DMS53 (cell line): ENCODE data around the gene ZDHHC1.

Experiments used
- DNase-seq: peaks from one replicate; lab custom pipeline; 2025; lab: John Stamatoyannopoulos, UW

Gene ZDHHC1

DNA sequence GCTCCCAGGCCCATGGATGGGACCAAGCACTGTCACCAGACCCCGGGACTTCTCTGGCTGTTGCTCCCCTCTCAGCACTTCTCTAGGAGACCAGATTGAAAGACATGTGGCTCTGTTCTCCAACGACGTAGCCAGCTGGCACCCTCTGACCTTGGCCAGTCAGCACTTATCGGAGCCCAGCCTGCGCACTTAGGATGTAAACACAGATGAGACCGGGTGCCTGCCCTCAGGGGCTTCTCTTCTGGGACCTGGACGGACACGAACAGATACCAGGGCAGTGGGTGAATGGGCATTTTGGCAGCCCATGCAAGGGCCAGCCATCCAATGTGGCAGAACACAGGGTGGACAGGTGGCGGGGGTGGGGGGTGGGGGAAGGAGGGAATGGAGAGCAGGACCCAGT, 6.6 kb downstream of the ZDHHC1 start:
- no peak for DNase-seq

DNA sequence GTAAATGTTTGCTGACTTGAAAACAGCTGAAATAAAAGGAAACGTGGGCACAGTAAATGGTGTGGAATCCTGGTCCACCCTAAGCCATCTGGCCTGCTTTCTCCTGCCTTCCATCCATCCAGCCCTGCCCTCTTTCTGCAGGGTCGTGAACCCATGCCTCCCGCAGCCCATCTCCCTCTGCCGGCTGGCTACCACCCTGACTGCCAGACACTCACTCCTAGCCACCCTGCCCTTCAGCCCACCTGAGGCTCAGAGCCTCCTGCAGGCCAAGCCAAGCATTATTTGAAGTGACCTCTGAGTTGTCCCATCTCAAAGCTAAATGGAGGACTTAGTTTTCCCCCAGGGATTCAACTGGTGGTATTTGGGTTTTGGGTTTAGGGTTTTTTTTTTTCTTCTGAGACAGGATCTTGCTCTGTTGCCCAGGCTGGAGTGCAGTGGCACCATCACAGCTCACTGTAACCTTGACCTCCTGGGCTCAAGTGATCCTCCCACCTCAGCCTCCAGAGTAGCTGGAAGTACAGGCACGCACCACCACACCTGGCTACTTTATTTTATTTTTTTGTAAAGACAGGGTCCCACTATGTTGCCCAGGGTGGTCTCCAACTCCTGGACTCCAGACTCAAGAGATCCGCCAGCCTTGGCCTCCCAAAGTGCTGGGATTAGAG, 8.4 kb downstream of the ZDHHC1 start:
- no peak for DNase-seq

DNA sequence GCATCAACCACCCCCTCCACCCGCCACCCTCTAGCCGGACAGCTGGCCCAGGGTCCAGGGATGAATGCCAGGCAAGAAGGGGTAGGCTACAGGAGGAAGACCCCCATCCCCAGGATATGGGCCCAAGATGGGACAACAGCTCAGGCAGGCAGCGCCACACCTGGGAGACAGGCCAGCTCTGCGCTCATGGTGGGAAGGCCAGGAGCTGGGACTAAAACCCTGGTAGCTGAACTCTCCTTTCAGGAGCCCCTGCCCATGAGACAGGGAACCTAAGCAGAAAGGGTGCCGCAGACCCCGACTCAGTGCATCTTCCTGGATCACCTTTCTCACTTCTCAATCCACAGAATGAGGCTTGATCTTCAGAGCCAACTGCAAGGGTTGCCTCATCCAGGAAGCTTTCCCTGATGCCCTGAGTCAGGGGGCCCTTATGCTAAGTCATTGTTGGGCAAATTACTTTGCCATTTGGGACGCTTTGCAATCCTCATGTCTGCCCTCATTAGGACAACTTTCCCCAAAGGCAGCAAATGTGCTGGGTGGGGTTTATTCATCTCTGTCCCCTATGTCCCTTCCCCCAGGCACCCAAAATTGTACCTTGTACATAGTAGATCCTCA, 9.0 kb downstream of the ZDHHC1 start:
- no peak for DNase-seq

DNA sequence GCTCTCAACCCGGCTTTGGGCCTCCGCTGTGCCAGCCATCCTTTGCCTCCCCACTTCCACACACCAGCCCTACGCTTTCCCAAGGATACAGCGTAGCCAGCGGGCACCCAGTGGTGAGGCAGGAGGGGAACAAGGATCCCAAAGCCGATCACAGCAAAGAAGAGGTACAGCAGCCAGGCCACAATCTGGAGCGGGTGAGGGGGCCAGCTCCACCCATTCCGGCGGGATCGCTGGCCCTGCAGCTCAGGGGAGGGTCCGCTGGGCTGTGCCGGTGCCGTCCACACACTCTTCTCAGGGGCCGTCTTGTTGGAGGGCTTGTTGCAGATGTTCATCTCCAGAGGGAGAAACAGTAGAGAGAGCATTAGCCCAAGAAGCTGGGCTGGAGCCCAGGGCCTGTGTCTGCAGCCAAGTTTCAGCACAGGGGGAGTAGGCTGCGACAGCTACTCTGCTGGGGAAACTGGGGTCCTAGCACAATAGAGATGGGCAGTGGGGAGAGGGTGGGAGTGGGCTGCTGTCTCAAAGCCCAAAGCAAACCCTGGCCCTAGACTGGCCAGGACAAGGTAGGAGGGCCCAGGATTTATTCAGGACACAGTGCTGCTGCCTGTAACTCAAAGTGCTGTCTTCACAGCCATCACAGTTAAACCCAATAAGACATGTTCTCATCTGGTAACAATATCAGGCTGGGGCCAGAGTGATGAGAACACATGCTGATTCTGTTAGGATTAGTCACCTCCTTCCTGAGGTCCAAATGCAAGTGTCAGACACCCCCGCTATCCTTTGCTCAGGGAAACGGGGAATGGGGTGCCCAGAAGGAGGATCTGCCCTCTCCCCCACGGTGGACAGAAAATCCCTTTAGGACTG, 9.9 kb downstream of the ZDHHC1 start:
- DNase-seq = no peak

DNA sequence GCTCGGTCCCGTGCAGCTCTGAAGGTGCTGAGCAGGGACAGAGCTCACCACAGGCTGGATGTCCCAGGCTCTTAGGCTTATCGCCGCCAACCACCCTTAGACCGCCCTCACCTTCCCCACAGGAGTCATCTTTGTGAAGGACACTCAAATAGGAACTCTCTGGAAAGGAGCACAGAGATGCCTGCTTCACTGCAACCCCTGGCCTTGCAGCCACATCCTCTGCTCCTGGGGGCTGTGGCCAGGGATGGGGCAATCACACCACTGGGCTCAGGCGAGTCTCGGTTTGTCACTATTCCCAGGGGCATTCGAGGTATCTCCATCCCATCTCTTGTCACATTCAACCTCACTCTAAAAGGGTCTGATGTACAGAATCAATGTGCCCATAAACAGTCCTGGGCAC, 10.9 kb downstream of the ZDHHC1 start:
- DNase-seq = no peak

DNA sequence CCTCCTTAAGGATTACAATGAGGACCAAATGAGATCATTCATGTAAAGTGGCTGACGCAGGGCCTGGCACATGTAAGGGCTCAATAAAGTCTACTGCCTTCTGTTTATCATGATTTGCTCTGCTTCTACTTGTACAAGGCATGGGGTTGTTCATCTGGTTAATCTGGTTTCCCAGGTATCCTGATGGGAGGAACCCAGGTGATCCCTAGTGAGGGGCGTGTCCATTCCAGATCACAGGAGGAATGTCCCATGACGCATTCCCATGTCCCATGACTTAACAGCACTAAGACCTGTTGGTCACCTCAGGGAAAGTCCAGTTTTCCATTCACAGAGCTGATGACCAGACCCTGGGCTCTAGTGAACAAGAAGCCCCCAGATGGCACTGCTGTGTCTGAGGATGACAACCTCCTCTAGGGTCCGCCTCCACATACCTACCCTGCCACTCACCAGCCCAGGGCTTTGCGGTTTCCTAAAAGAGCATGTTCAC, 11.5 kb downstream of the ZDHHC1 start:
- DNase-seq = peak; percentile 94

DNA sequence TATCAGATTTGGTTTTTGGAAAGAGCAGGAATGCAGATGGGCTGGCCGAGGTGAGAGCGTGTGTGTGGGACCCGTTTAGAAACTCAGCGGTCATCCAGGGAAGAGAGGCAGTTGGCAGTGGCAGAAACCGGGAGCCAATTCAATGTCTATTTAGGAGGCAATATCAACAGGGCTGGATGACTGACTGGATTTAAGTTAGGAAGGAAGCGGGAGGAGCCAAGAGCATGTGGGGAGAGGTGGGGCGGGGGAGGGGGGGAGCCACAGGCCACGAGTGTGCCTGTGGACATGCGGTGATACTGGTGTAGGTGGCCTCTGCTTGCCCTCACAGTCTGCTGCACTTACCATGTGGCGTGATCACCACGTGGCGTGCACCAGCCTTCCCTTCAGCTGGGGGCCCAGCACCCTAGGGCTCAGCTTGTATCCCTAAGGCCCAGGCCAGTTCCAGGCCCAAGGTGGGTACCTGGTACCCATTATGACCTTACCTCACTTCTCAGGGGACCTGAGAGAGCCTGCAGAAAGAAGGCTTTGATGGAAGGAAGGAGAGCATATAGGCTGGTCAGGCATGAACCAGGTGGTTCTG, 12.2 kb downstream of the ZDHHC1 start:
- peak; percentile 25 for DNase-seq

DNA sequence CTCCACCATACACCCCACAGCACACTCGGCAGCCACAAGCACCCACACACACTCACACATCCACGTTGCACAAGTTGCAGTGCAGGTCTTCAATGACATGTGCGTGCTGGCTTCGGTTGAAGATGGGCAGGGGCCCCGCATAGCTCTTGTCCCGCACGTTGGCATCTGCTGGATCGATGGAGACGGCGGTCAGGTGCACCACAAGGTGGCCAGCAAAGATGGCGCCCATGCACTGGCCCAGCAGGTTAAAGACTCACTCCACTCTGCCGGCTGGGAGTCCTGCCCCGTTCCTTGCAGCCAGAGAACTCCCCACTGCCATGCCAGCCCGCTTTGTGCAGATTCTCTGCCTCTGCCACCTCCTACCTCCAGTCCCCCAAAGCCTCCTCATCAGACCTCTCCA, 15.4 kb downstream of the ZDHHC1 start:
- no peak for DNase-seq

DNA sequence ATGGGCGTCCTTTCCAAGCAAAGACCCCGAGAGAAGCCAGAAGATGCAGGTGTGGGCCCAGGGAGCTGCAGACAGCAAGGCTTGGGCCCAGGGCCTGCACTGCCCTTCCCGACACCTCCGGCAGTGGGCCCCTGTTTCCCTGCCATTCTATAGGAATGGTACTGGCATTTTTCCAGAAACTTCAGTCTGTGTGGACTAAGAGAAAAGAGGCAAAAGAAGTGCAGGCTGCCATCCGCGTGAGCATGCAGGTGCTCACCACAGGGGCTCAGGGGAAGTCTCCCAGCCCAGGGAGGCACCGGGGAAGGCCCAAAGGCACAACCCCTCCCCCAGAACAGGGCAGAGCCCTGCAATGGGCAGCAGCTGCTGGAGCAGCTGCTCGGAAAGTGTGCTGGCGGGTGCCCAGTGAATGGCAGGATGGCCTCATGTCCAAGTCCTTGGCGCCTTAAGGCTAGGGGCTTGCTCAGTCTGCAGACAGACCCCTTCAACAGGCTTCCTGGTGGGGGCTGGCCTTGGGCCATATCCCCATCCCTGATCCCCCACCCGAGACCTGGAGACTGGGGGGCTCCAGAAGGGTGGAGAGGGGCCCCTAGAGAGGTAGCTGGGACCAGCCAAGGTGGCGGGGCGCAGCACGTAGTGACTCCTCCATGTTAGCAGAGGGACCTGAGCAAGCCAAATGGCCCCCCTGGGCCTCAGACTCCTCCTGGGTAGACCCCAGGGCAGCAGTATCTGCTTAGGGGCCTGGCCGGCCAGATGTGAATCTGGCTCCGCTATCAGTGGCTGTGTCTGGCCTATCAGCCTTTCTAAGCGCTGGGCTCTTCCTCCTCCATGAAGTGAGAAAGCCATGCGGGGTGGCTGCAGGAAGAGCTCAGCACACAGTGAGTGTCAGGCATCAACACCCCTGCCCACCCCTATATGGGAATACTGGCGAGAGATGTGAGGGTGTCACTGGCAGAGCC, 16.2 kb downstream of the ZDHHC1 start:
- DNase-seq = peak; percentile 75

DNA sequence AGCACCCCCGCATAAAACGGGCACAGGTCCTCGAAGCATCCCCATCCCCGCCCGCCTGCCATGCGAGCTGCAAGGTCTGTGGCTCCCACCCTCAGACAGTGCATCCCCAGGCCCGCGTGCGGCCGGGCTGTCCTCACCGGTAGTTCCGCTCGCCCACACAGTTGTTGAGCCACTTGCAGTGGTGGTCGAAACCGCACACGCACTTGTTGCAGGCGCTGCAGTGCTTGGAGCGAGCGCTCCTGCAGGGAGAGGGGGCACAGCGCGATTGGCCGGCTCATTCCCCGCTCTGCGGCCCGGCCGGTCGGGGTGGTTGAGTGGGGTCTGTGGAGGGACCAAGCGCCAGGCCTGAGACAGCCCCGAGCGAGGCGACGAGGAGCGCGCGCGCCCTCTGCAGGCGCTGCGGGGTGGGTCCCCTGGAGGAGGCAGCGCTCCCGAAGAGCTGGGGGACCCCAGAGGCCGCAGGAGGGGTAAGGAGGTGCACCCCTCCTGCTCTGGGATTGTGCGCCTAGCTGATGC, 17.0 kb downstream of the ZDHHC1 start:
- peak; percentile 70 for DNase-seq

DNA sequence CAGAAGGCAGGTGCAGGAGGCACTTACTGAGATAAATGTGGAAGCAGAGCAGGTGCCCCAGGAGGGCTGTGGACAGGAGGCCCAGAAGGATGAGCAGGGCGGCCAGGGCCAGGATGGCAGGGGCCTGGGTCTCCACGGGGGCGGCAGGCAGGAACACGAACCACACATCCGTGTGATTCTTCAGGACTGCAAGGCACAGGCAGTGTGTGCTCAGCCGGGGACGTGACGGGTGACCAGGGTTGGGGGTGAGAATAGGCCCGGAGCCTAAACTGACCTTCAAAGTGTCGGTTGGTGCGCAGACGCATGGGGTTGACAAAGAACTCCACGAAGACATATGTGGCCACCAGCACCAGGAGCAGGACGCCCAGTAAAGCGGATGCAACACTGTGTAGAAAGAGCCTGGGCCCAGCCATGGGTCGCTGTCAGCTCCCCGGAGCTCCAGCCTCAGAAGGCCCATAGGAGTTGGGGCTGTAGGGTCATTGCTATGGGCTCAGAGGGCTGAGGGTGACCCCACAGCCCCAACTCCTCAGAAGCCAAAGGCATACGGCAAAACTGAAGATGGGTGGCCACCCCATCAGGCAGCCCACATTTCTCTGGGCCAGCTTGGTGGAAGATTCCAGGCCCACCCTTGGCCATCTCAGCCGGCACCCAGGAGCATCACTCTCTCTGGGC, 17.6 kb downstream of the ZDHHC1 start:
- no peak for DNase-seq

DNA sequence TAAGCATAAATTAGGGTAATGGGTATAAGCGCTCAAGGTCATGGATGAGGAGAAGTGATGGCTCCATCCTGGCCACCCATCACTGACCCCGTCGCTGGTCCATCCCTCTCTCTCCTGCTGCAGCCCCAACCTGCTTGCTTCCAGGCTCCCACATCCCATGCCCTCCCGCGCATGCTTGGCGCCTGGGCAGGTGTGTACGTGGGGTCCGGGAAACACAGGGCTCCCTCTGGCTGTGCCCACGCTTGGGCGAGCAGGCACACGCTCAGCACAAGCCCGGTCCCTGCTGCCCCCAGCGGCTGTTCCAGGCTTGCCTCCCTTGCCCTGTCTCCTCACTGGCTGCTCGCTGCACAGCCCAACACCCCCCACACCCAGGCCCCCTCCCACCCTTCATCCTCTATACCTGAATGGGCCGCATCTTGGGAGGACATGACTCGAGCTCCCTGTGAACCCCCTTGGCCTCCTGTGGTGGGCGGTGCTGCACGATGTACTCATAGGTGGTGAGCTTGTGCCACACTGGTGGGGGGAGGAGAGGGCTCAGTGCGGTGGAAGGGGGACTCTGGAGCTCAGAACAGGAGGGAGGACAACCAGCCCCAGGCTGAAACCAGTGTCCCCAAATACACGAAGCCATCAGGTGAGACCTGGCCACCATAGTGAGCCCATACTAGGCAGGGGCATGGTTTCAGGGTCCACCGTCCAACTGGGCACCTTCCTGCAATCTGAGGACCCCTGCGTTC, 18.3 kb downstream of the ZDHHC1 start:
- peak; percentile 24 for DNase-seq

DNA sequence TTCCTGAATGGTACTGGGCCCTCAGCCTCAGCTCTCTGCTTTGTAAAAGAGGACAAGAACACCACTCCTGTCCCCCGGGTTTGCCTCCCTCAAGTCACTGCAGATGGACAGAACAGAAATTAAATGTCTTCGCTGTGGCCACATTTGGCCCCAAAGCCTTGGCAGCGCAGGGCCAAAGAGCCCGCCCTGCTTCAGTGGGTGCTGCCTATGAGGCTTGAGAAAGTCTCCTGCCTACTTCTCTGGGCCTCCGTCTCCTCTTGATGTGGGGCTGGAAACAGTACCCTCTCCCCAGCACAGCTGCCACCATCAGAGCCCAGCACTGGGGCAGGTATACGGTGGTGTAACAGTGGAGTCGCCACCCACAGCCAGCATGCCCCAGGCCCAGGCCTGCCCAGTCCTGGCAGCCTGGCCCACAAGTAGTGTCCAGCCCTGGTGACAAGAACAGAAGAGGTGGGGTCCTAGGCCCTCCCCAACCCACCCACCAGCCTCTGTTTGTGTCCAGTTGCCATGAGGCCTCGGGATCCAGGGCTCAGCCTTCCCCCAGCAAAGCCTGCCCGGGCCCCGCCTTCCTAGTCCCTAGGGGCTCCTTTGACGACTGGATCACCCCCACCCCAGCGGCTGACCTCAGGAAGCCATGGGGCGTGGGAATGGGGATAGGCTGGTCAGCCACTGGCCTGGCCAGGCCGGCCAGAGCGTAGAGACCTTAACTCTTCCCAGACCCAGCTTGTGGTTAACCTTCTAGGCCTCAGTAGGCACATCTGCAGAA, 19.1 kb downstream of the ZDHHC1 start:
- DNase-seq = peak; percentile 17

DNA sequence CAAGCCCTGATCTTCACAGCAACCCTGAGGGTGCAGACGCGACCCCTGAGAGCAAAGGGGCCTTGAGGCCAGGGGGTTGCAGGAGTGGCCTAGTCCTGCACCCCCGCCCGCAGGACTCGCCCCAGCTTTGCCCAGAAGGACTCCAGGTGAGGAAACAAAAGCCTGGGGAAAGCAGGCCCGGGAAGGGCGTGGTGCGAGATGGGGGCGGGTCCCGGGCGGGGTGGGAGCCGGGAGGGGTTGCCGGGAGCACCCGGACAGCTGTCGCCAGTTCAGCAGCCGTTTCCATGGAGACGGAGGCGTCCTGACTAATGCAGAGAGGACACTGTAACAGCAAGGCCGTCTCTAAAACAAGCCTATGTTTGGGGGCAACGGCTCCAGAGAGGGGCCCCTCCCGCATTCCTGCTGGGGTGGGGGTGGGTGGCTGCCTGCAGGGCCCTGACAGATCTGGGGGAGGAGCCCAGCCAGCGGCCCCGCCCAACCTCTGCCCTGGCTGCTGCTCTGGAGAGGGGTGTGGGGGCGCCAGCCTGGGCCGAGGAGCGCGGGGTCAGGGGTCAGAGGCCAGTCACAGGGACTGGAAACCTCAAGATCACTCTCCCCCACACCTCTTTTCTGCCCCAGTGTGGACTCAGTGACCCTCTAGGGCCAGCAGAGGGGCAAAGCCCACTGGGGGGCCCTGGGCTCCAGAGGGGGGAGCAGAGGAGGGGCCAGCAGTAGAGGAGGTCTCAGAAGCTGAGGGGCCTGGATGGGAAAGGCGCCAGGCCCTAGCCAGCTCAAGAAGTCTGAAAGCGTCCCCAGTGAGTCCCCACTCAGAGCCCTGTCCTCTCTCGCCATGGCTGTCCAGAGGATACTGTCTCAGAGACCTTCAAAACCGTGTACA, 19.9 kb downstream of the ZDHHC1 start:
- DNase-seq = peak; percentile 98

DNA sequence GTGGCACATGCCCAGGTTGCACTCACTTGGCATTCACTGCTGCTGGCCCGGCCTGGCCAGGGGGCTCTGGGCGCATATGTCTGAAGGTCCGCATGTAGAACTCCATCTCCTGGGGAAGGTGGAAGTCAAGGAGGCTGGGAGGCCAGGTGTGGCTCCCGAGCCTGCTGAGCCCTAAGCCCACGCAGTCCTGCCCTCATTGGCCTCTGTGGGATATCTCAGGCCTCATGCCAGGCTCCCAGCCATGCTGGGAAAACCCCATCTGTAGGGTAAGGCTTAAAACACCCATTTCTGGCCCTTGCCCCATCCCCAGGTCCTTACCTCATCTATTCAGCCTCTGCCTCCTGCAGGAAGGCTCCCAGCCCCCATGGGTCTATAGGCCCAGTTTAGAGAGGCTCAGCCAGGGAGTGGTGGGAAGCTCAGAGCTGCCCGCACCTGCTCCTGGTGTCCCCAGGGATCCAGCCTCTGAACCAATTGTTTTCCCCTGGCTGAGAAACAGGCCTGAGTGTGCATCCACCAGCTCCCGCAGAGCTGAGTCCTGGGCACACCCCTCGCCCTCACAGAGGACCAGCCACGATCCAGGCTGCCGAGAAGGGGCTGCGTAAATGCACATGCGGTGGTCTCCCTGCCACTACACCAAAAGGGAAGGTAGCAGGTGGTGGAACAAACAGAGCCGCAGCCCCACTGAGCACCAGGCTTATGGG, 20.7 kb downstream of the ZDHHC1 start:
- DNase-seq = peak; percentile 79

DNA sequence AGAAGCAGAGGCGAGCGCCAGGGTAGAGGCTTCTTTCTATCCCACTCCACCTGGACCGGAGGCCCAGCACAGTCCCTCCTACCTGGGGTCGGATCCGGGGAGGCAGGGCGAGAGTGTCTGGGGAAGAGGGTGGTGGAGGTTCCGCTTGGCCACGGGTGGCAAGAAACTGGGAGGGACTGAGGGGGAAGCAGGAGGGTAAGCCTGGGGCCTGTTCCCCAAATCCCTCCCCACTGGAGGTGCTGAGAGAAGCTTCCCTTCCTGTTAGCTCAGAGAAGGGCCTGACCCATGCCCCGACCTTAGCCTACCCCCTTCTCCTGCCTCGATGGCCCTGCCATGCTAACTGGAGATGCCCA, 21.2 kb downstream of the ZDHHC1 start:
- DNase-seq = no peak
